Activated B cell treated with CpG ODN at 0.5 μM for 24 hours (primary cell): ENCODE results near the gene TFPI2. TPM values are rescaled to one million over a fixed set of nuclear protein-coding genes. Genes with fewer than 3 reads are reported as not detected.
"Not testable (repeated sequence)": the region's sequence is repeated elsewhere in the genome, so short reads cannot be mapped to it uniquely, and the experiment has no call there.

Experiments
- ATAC-seq: fragments of 200-7000 bp; cut with Tn5 transposase; one replicate; pipeline ENCODE4 v1.10.0; 2021; ENCODE audit warnings: low read depth, mild to moderate bottlenecking, moderate library complexity
- CTCF ChIA-PET: fragments of 350-600 bp; sonication (Branson Sonifier 250); formaldehyde crosslinking; loops from one replicate; lab custom pipeline; 2021; ENCODE audit warnings: antibody characterized with exemption; lab: Charles Lee
- POLR2A ChIA-PET: fragments of 350-600 bp; sonication (Branson Sonifier 250); formaldehyde crosslinking; loops from one replicate; lab custom pipeline; 2021; ENCODE audit warnings: antibody characterized with exemption; lab: Charles Lee
- DNase-seq: peaks from one replicate; pipeline ENCODE4 v3.0.0; 2022
- H3K27ac Mint-ChIP-seq: one replicate; pipeline ENCODE4 v1.8.0; 2020; ENCODE audit warnings: mixed read lengths
- H3K27me3 Mint-ChIP-seq: one replicate; pipeline ENCODE4 v1.8.0; 2021; ENCODE audit warnings: mixed read lengths
- H3K36me3 Mint-ChIP-seq: one replicate; pipeline ENCODE4 v1.8.0; 2021; ENCODE audit warnings: low read depth, mixed read lengths
- H3K4me1 Mint-ChIP-seq: one replicate; pipeline ENCODE4 v1.8.0; 2021; ENCODE audit warnings: mixed read lengths
- H3K4me3 Mint-ChIP-seq: one replicate; pipeline ENCODE4 v1.8.0; 2020; ENCODE audit warnings: mild to moderate bottlenecking, mixed read lengths
- H3K9me3 Mint-ChIP-seq: one replicate; pipeline ENCODE4 v1.8.0; 2020; ENCODE audit warnings: mixed read lengths
- CTCF ChIP-seq: fragments of 200-600 bp; IDR thresholded peaks from one replicate; pipeline ENCODE4 v1.8.0; 2022; ENCODE audit warnings: antibody characterized with exemption, mild to moderate bottlenecking
- intact Hi-C: fragments of 100-400 bp; cut with micrococcal nuclease; formaldehyde crosslinking; loops from one replicate; pipeline ENCODE4 v1.15.1; 2024
- total RNA-seq: library from RNA; stranded (reverse); gene quantifications from 2 replicates; pipeline ENCODE4 v1.2.3, GENCODE V29; 2022

The TFPI2 gene
- total RNA-seq, 1 donor from 2014 or later: 1.4 TPM

- peak within 1 kb of the TSS; percentile 46 for H3K27ac Mint-ChIP-seq
- peaks cover 6% of the 10 kb centered on the region for H3K27me3 Mint-ChIP-seq
- ATAC-seq (peak; percentile 80), DNase-seq (peak; percentile 42)
- peak within 1 kb of the TSS; percentile 88 for H3K4me3 Mint-ChIP-seq
- peaks cover 1% of the 10 kb centered on the region for H3K36me3 Mint-ChIP-seq
- no peak for TF ChIP-seq CTCF
- ChIA-PET CTCF (interaction anchor here (0.8 to 1.7 kb wide), 6 partner anchors 14 to 354 kb away, joined by 3 to 7 read pairs (median 4); no protein-coding TSS in a partner anchor), POLR2A (interaction anchor here (0.7 to 1.5 kb wide), 2 partner anchors 129 to 1186 kb away, joined by 5 read pairs; no protein-coding TSS in a partner anchor)
- intact Hi-C loops: loop anchor here (5.0 kb wide), 2 partner anchors 80 to 165 kb away; partner anchors contain the start of gene BET1
- peaks cover 25% of the 10 kb centered on the region for H3K4me1 Mint-ChIP-seq
- no peaks in the 10 kb centered on the region for H3K9me3 Mint-ChIP-seq
These were observed 31.3 kb upstream of the TFPI2 start, which contains the start of gene GNG11 for GRCh38 chr7:93921607-93922566. GNG11 (plus strand) TSS chr7:93921735; CDS start chr7:93922138, 403 bp downstream.

DNA sequence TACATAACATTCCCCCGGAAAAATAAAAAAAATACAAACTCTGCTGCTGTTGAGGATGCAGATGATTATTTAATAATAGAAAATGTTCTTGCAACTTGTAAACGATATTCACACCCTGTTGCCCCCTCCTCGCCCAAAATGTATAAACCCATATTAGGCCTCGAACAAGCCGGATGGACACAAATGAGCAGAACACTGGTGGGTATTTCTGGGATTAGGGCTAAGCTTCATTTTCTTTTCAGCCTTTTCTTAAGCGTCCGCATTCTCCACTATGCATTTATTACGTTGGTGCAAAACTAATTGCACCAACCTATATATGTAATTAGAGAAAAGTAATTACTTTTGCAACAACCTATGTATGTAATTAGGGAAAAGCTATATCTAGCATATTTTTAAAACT is 30.6 kb upstream of the TFPI2 start:
- H3K27ac Mint-ChIP-seq: no peak overlapping the region
- ChIA-PET CTCF (interaction anchor here (1.0 to 1.7 kb wide), 5 partner anchors 13 to 168 kb away, joined by 3 to 7 read pairs (median 3); no protein-coding TSS in a partner anchor), POLR2A (interaction anchor here (1.5 kb wide), 1 partner anchor 129 kb away, joined by 5 read pairs; no protein-coding TSS in a partner anchor)
- peak overlapping the region; percentile 88 for H3K4me3 Mint-ChIP-seq
- no peak for ATAC-seq
- H3K4me1 Mint-ChIP-seq: peaks cover 25% of the 10 kb centered on the region
- peaks cover 10% of the 10 kb centered on the region for H3K27me3 Mint-ChIP-seq
- intact Hi-C loops: loop anchor here (5.0 kb wide), 2 partner anchors 81 to 166 kb away; partner anchors contain the start of gene BET1
- no peak for TF ChIP-seq CTCF
- H3K36me3 Mint-ChIP-seq: peaks cover 1% of the 10 kb centered on the region
- DNase-seq: no peak
- H3K9me3 Mint-ChIP-seq: no peaks in the 10 kb centered on the region

- Mint-ChIP-seq H3K27ac (no peak overlapping the region), H3K4me1 (peaks cover 25% of the 10 kb centered on the region), H3K4me3 (peak overlapping the region; percentile 8), H3K9me3 (no peaks in the 10 kb centered on the region), H3K36me3 (peaks cover 1% of the 10 kb centered on the region), H3K27me3 (peaks cover 10% of the 10 kb centered on the region)
- ATAC-seq: no peak
- intact Hi-C loops: loop anchor here (5.0 kb wide), 2 partner anchors 82 to 167 kb away; partner anchors contain the start of gene BET1
- DNase-seq: no peak
- ChIA-PET CTCF (interaction anchor here (1.0 to 1.7 kb wide), 3 partner anchors 18 to 168 kb away, joined by 3 to 7 read pairs (median 4); no protein-coding TSS in a partner anchor), POLR2A (interaction anchor here (0.7 kb wide), 1 partner anchor 130 kb away, joined by 3 read pairs; no protein-coding TSS in a partner anchor)
- TF ChIP-seq CTCF: no peak
These were observed 30.1 kb upstream of the TFPI2 start for GRCh38 chr7:93920496-93921182.

DNA sequence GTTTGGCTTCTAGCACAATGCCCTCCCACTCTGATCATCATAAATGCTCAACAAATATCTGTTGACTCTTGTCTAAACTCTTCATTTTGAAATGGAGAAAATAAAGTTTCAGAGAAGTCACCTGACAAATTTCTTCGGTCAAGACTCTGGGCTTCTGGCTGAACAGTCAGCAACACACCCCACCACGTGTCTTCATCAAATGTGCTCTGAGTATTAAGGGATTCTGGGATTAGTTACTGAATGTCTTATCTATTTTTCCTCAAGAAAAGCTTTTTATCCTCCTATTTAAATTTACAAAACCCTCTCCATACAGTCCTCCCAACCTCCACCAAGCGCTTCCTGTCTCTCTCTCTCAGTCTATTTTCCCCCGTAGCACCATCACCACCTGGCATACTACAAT is 25.8 kb upstream of the TFPI2 start:
- ATAC-seq, POLR2A ChIA-PET, H3K36me3 Mint-ChIP-seq, CTCF ChIA-PET, H3K27ac Mint-ChIP-seq, intact Hi-C loops, DNase-seq, H3K4me1 Mint-ChIP-seq, H3K4me3 Mint-ChIP-seq, H3K27me3 Mint-ChIP-seq, H3K9me3 Mint-ChIP-seq: not testable (repeated sequence)

GRCh38 chr7:93915888-93916287 is 25.3 kb upstream of the TFPI2 start:
- POLR2A ChIA-PET, H3K27ac Mint-ChIP-seq, H3K27me3 Mint-ChIP-seq, DNase-seq, H3K36me3 Mint-ChIP-seq, ATAC-seq, H3K4me1 Mint-ChIP-seq, H3K4me3 Mint-ChIP-seq, CTCF ChIA-PET, H3K9me3 Mint-ChIP-seq, intact Hi-C loops: not testable (repeated sequence)

- DNase-seq, ATAC-seq, CTCF ChIA-PET, H3K9me3 Mint-ChIP-seq, H3K4me1 Mint-ChIP-seq, H3K27me3 Mint-ChIP-seq, POLR2A ChIA-PET, H3K36me3 Mint-ChIP-seq, H3K4me3 Mint-ChIP-seq, intact Hi-C loops, H3K27ac Mint-ChIP-seq: not testable (repeated sequence)
These were observed 24.8 kb upstream of the TFPI2 start for GRCh38 chr7:93915206-93915842.
